Activated naive CD8-positive, alpha-beta T cell treated with anti-CD3 and anti-CD28 coated beads for 36 hours (primary cell): ENCODE measurements around the gene DLEC1. TPM values are rescaled to one million over a fixed set of nuclear protein-coding genes. Genes with fewer than 3 reads are reported as not detected.

Experiments used
- DNase-seq: peaks from one replicate; pipeline ENCODE4 v3.0.0; 2021
- H3K27ac Mint-ChIP-seq: one replicate; pipeline ENCODE4 v1.8.0; 2022; ENCODE audit warnings: mild to moderate bottlenecking, moderate library complexity, mixed read lengths
- H3K27me3 Mint-ChIP-seq: one replicate; pipeline ENCODE4 v1.8.0; 2022; ENCODE audit warnings: mild to moderate bottlenecking, mixed read lengths
- H3K36me3 Mint-ChIP-seq: one replicate; pipeline ENCODE4 v1.8.0; 2021; ENCODE audit warnings: mild to moderate bottlenecking, mixed read lengths
- H3K4me1 Mint-ChIP-seq: one replicate; pipeline ENCODE4 v1.8.0; 2021; ENCODE audit warnings: mixed read lengths
- H3K4me3 Mint-ChIP-seq: one replicate; pipeline ENCODE4 v1.8.0; 2022; ENCODE audit warnings: mild to moderate bottlenecking, moderate library complexity, mixed read lengths
- H3K9me3 Mint-ChIP-seq: one replicate; pipeline ENCODE4 v1.8.0; 2022; ENCODE audit warnings: mixed read lengths
- total RNA-seq, 2 experiments: library from RNA; stranded (reverse); gene quantifications; one replicate each; pipeline ENCODE4 v1.2.3, GENCODE V29; 2021

The DLEC1 gene
- total RNA-seq, 2 experiments from 2014 or later: 0.12 to 0.52 TPM

DNA sequence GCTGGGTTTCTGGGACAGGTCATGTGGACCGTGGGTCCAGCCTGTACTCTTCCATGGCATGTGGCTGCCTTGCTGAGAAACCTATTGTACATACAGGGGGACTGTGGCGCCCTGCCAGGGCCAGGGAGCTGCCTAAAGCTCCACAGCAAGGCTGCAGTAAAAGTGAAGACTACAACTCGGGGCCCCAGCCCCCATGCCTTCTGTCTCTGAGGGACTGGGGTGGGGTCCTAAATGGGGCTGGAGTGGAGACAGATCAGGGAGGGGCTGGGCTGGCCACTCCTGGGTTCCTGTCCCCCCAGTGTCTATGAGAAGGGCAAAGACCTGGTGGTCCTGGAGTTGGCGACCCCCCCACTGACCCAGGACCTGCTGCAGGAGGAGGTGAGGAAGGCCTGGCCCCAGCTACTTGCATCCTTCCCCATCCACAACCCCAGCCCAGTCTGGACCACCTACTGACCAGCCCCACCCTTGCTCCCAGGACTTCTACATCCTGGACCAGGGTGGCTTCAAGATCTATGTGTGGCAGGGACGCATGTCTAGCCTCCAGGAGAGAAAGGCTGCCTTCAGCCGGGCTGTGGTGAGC lies 41.1 kb upstream of the DLEC1 start:
- Mint-ChIP-seq H3K36me3 (peaks cover 32% of the 10 kb centered on the region), H3K4me1 (peaks cover 51% of the 10 kb centered on the region), H3K4me3 (peak overlapping the region; percentile 85), H3K27ac (peak overlapping the region; percentile 97), H3K9me3 (no peaks in the 10 kb centered on the region), H3K27me3 (no peaks in the 10 kb centered on the region)
- no peak for DNase-seq

DNA sequence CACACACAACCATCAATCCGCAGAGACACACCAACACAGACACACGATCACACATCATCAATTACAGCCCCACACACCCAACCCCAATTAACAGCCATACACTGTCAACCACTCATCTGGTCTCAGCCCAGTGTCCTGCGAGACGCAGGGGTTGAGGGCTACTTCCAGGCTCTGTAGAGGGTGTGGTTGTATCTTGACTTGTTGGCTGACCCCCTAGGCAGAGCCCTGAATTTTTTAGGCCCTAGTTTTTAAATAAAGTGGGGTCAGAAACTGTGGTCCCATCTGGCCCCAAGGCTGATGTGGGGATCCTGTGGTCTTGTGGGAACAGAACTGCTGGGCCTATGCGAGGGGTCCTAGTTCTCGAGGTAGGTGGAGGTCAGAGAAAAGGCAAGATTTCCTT lies 39.2 kb upstream of the DLEC1 start:
- DNase-seq: no peak
- H3K27ac Mint-ChIP-seq: peak overlapping the region; percentile 30
- peaks cover 35% of the 10 kb centered on the region for H3K36me3 Mint-ChIP-seq
- peaks cover 50% of the 10 kb centered on the region for H3K4me1 Mint-ChIP-seq
- no peak overlapping the region for H3K4me3 Mint-ChIP-seq
- no peaks in the 10 kb centered on the region for H3K9me3 Mint-ChIP-seq
- no peaks in the 10 kb centered on the region for H3K27me3 Mint-ChIP-seq

DNA sequence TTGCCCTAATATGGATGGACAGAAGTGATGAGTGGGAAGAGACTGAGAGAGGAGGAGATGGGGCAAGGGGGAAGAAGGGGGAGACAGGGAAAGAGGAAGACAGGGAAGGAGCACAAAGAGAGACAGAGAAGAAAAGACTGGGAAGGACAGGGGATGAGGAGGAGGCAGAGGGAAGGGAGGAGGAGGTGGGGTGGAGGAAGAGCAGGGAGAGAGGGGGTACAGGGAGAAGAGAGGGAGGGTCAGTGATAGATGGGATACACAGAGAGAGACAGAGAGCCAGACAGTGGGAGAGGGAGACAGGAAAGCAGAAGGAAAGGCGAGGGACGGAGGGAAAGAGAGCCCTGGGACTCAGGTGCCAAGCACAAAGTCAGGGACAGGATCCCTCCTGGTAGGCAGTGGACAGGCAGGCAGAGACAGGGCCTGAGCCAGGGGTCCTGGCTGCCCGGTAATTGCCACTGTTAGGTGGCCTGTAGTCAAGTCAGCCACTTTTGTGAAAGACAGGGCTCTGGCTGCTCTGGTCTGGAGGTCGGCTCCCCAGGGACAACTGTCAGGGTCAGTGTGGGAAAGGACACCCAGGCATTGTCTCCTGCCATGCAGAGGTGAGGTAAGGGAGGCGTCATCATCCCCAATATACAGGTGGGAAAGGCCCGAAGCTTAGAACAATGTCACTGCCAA lies 38.6 kb upstream of the DLEC1 start:
- Mint-ChIP-seq H3K4me1 (peaks cover 49% of the 10 kb centered on the region), H3K4me3 (no peak overlapping the region), H3K27me3 (no peaks in the 10 kb centered on the region), H3K9me3 (no peaks in the 10 kb centered on the region), H3K27ac (peak overlapping the region; percentile 30), H3K36me3 (peaks cover 34% of the 10 kb centered on the region)
- no peak for DNase-seq

DNA sequence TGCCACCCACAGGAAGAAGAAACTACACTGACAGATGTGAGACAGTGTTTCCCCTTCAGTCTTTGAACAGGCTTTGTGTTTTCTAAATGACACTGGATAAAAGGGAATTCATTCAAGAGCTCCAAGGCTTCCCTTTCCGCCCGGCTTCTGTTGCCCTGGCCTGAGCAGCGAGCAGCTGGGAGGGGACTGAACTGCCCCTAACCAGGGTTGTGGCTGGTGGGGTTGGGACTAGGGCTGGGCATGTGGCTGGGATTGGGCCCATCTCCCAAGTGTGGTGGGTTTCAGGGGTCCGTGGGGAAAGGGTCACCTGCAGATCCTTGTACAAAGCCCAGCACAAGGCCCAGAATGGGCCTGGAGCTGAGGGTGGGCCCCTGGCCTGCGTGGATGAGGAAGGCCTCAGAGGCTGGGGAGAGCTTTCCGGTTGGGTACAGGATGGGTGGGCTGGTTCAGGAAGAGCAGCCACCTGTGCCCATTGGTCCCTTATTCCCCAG lies 38.0 kb upstream of the DLEC1 start:
- Mint-ChIP-seq H3K36me3 (peaks cover 27% of the 10 kb centered on the region), H3K27ac (no peak overlapping the region), H3K4me1 (peaks cover 43% of the 10 kb centered on the region), H3K27me3 (no peaks in the 10 kb centered on the region), H3K4me3 (no peak overlapping the region), H3K9me3 (no peaks in the 10 kb centered on the region)
- no peak for DNase-seq

GRCh38 chr3:38001456-38002081 lies 37.4 kb upstream of the DLEC1 start:
- Mint-ChIP-seq H3K4me1 (peaks cover 37% of the 10 kb centered on the region), H3K27me3 (no peaks in the 10 kb centered on the region), H3K9me3 (no peaks in the 10 kb centered on the region), H3K27ac (no peak overlapping the region), H3K36me3 (peaks cover 22% of the 10 kb centered on the region), H3K4me3 (no peak overlapping the region)
- DNase-seq: no peak

- H3K27ac Mint-ChIP-seq: no peak overlapping the region
- DNase-seq: no peak
- H3K4me1 Mint-ChIP-seq: peaks cover 31% of the 10 kb centered on the region
- H3K9me3 Mint-ChIP-seq: no peaks in the 10 kb centered on the region
- no peaks in the 10 kb centered on the region for H3K27me3 Mint-ChIP-seq
- H3K4me3 Mint-ChIP-seq: no peak overlapping the region
- H3K36me3 Mint-ChIP-seq: peaks cover 14% of the 10 kb centered on the region
Measured at GRCh38 chr3:38002291-38002876, 36.6 kb upstream of the DLEC1 start.

- peak overlapping the region; percentile 24 for H3K4me3 Mint-ChIP-seq
- peaks cover 27% of the 10 kb centered on the region for H3K4me1 Mint-ChIP-seq
- no peaks in the 10 kb centered on the region for H3K9me3 Mint-ChIP-seq
- peaks cover 14% of the 10 kb centered on the region for H3K36me3 Mint-ChIP-seq
- H3K27ac Mint-ChIP-seq: peak overlapping the region; percentile 29
- H3K27me3 Mint-ChIP-seq: no peaks in the 10 kb centered on the region
- no peak for DNase-seq
Measured at GRCh38 chr3:38002940-38003339, 36.1 kb upstream of the DLEC1 start.

DNA sequence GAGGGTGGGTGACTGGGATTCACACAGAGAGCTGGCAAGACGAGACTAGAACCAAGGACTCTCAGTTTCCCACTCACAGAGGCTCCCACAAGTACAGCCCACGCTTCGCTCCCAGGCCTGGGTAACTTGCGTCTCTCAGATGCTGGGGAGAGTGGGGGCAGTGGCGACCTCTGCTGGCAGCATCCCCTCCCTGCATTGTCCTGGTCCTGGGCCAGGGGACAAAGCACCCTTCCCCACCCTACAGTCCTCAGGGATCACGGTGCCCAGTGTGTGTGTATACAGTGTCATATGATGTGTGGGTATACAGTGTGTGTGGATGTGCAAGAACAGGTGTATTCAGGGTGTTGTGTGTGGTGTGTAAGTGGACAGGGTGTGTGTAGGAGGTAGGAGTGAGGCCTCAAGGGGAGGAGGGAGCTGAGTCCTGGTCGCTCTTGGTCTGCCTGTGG lies 35.6 kb upstream of the DLEC1 start:
- DNase-seq: peak; percentile 64
- H3K4me1 Mint-ChIP-seq: peaks cover 23% of the 10 kb centered on the region
- peaks cover 14% of the 10 kb centered on the region for H3K36me3 Mint-ChIP-seq
- H3K27me3 Mint-ChIP-seq: no peaks in the 10 kb centered on the region
- no peaks in the 10 kb centered on the region for H3K9me3 Mint-ChIP-seq
- H3K27ac Mint-ChIP-seq: peak overlapping the region; percentile 29
- H3K4me3 Mint-ChIP-seq: no peak overlapping the region

GRCh38 chr3:38003817-38004414 lies 35.1 kb upstream of the DLEC1 start:
- no peak for DNase-seq
- no peak overlapping the region for H3K4me3 Mint-ChIP-seq
- no peak overlapping the region for H3K27ac Mint-ChIP-seq
- no peaks in the 10 kb centered on the region for H3K9me3 Mint-ChIP-seq
- peaks cover 18% of the 10 kb centered on the region for H3K4me1 Mint-ChIP-seq
- peaks cover 14% of the 10 kb centered on the region for H3K36me3 Mint-ChIP-seq
- H3K27me3 Mint-ChIP-seq: no peaks in the 10 kb centered on the region

DNA sequence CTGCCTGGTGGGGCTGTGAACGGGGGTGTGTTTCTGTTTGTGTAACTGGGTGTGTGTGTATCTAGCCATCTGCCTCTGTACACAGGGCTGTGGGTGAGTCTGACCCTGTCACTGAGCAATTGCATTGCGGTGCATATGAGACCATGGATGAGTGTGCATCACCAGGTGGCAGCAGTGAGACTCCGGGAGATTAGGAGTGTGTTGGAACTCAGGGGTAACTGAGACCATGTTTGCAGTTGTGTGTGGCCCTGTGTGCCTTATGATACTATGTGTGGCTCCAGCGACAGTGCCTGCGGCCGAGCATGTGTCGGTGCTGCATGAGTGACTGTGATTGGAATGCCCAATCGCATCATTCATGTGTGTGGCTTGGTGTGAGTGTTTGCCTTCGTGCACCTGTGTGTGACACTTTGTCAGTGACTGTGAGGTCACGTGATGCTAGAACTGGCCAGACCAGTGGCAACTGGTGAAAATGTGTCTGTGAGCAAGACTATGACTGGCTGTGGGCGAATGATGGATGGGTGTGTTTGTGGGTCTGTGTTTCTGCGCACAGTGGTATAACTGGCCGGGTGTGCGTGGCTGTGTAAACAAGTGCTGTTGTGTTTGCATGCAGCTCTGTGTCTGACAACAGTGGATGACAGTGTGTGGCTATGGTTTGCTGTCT lies 34.5 kb upstream of the DLEC1 start:
- DNase-seq: no peak
- Mint-ChIP-seq H3K36me3 (peaks cover 10% of the 10 kb centered on the region), H3K27ac (no peak overlapping the region)

GRCh38 chr3:38005076-38006020 lies 33.7 kb upstream of the DLEC1 start:
- no peaks in the 10 kb centered on the region for H3K27me3 Mint-ChIP-seq
- no peak overlapping the region for H3K27ac Mint-ChIP-seq
- H3K4me1 Mint-ChIP-seq: peaks cover 12% of the 10 kb centered on the region
- DNase-seq: no peak
- H3K9me3 Mint-ChIP-seq: no peaks in the 10 kb centered on the region
- H3K4me3 Mint-ChIP-seq: no peak overlapping the region
- peaks cover 4% of the 10 kb centered on the region for H3K36me3 Mint-ChIP-seq

More for the DNA sequence above, 34.5 kb upstream of the DLEC1 start:
- Mint-ChIP-seq H3K27me3 (no peaks in the 10 kb centered on the region), H3K4me3 (no peak overlapping the region), H3K9me3 (no peaks in the 10 kb centered on the region), H3K4me1 (peaks cover 13% of the 10 kb centered on the region)

- Mint-ChIP-seq H3K27ac (no peak overlapping the region), H3K36me3 (peaks cover 4% of the 10 kb centered on the region), H3K4me1 (peaks cover 12% of the 10 kb centered on the region), H3K27me3 (no peaks in the 10 kb centered on the region), H3K9me3 (no peaks in the 10 kb centered on the region), H3K4me3 (no peak overlapping the region)
- DNase-seq: no peak
Measured at GRCh38 chr3:38006031-38006430, 33.0 kb upstream of the DLEC1 start.

GRCh38 chr3:38006445-38006995 lies 32.5 kb upstream of the DLEC1 start:
- H3K4me3 Mint-ChIP-seq: no peak overlapping the region
- no peaks in the 10 kb centered on the region for H3K27me3 Mint-ChIP-seq
- H3K4me1 Mint-ChIP-seq: peaks cover 12% of the 10 kb centered on the region
- no peak overlapping the region for H3K27ac Mint-ChIP-seq
- no peak for DNase-seq
- H3K36me3 Mint-ChIP-seq: peaks cover 4% of the 10 kb centered on the region
- H3K9me3 Mint-ChIP-seq: no peaks in the 10 kb centered on the region
